A549 (cell line): ENCODE data around the gene MAGEA8.
"Not testable (repeated sequence)": the region's sequence is repeated elsewhere in the genome, so short reads cannot be mapped to it uniquely, and the experiment has no call there.

Experiments
- BCL3 ChIP-seq: fragments of >200 bp; sonication (Bioruptor Twin); formaldehyde crosslinking; IDR thresholded peaks from 3 replicates; pipeline ENCODE4 v1.6.1; 2016
- BHLHE40 ChIP-seq: IDR thresholded peaks from 2 replicates; pipeline ENCODE4 v1.6.1; 2012; ENCODE audit warnings: low read depth, low read length, inconsistent platforms
- EP300 ChIP-seq, 2 experiments: fragments of >200 bp; sonication (Bioruptor Twin); formaldehyde crosslinking; IDR thresholded peaks; 2 replicates in 1 of 2; 3 replicates in 1 of 2; pipeline ENCODE4 v1.6.1; 2016 to 2017
- FOSL2 ChIP-seq, 2 experiments: fragments of 450-650 bp in 1 of 2; fragments of >200 bp in 1 of 2; sonication (Bioruptor Twin) in 1 of 2; formaldehyde crosslinking; IDR thresholded peaks; 2 replicates each; pipeline versions ENCODE4 v1.5.0 to v1.6.1; 2016 to 2020; ENCODE audit warnings: mild to moderate bottlenecking in 1 of 2, moderate library complexity in 1 of 2
- POLR2A ChIP-seq: IDR thresholded peaks from 2 replicates; pipeline ENCODE4 v1.6.1; 2012; ENCODE audit warnings: mild to moderate bottlenecking, low read length
- RFX5 ChIP-seq: fragments of 450-650 bp; IDR thresholded peaks from 2 replicates; pipeline ENCODE4 v1.7.1; 2014; ENCODE audit warnings: antibody characterized with exemption, mild to moderate bottlenecking, moderate library complexity
- TF ChIP-seq, protein P1 (sequence below): fragments of >200 bp; sonication (Bioruptor Twin); formaldehyde crosslinking; IDR thresholded peaks from 3 replicates; pipeline ENCODE4 v1.5.1; 2016

DNA sequence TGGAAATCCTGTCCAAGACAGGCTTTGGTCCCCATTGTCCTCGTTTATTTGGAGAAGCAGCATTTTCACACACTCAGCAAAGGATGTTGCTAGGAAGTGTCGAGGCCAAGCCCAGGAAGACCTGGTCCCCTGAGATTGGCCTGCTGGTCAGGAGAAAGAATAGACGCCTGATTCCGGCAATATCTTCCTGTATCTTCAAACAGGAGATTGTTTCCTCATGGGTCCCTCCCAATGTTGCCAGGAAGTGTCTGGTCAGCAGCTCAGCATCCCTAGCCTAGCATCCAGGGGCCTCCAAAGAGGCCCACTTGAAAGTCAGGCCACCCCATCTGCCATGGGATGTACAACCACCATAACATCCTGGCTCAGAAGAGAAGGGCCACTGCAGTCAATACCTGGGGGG lies 50.4 kb downstream of the MAGEA8 start:
- TF ChIP-seq, protein P1, sequence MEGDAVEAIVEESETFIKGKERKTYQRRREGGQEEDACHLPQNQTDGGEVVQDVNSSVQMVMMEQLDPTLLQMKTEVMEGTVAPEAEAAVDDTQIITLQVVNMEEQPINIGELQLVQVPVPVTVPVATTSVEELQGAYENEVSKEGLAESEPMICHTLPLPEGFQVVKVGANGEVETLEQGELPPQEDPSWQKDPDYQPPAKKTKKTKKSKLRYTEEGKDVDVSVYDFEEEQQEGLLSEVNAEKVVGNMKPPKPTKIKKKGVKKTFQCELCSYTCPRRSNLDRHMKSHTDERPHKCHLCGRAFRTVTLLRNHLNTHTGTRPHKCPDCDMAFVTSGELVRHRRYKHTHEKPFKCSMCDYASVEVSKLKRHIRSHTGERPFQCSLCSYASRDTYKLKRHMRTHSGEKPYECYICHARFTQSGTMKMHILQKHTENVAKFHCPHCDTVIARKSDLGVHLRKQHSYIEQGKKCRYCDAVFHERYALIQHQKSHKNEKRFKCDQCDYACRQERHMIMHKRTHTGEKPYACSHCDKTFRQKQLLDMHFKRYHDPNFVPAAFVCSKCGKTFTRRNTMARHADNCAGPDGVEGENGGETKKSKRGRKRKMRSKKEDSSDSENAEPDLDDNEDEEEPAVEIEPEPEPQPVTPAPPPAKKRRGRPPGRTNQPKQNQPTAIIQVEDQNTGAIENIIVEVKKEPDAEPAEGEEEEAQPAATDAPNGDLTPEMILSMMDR, result not testable (repeated sequence)
- TF ChIP-seq EP300 (IDR thresholded peaks at IDR 0.05); RFX5; POLR2A; BCL3; BHLHE40; FOSL2 (IDR thresholded peaks at IDR 0.05); FOSL2 (CRISPR knock-in tag; IDR thresholded peaks at IDR 0.05): not testable (repeated sequence)
